ENCODE data around the gene RAD21L1. TPM values are rescaled to one million over a fixed set of nuclear protein-coding genes. Genes with fewer than 3 reads are reported as not detected.

RAD21L1 gene
- polyA plus RNA-seq, 1 donor from 2014 or later, result not detected

GRCh38 chr20:1296117-1296610, 70.3 kb downstream of the RAD21L1 start:
- no peak for TF ChIP-seq TAF1 (IDR thresholded peaks at IDR 0.05; ENCODE audit: low read depth)
- TF ChIP-seq MXI1 (conservative IDR thresholded peaks at IDR 0.05; ENCODE audit: poor library complexity, severe bottlenecking), result no peak
- no peak for TF ChIP-seq CTCF (IDR thresholded peaks at IDR 0.05; ENCODE audit: poor library complexity, severe bottlenecking)
- TF ChIP-seq EZH2 (IDR thresholded peaks at IDR 0.05; ENCODE audit: borderline replicate concordance, insufficient read depth, low read length, poor library complexity, severe bottlenecking), result no peak
- TF ChIP-seq REST (IDR thresholded peaks at IDR 0.05; ENCODE audit: borderline replicate concordance), result no peak
- no peak for TF ChIP-seq SMC3 (conservative IDR thresholded peaks at IDR 0.05; ENCODE audit: poor library complexity)
- TF ChIP-seq EP300 (conservative IDR thresholded peaks at IDR 0.05; ENCODE audit: poor library complexity, severe bottlenecking), result no peak
- TF ChIP-seq POLR2AphosphoS5 (IDR thresholded peaks at IDR 0.05), result no peak
- no peak for TF ChIP-seq RAD21 (conservative IDR thresholded peaks at IDR 0.05)
- H3K36me3 ChIP-seq (ENCODE audit: insufficient read depth, low read length), result no peaks in the 10 kb centered on the region
- no peaks in the 10 kb centered on the region for H3K9me3 ChIP-seq (ENCODE audit: low read length)
- no peaks in the 10 kb centered on the region for H3K79me2 ChIP-seq (replicated peaks; ENCODE audit: insufficient read depth, low read length)
- no peaks in the 10 kb centered on the region for H3K27me3 ChIP-seq (ENCODE audit: insufficient read depth, low read depth, low read length)
- no peak overlapping the region for H3K27ac ChIP-seq (ENCODE audit: low read length)
- no peak overlapping the region for H2AFZ ChIP-seq (ENCODE audit: low read depth, low read length)
- no peaks in the 10 kb centered on the region for H3K9me2 ChIP-seq (ENCODE audit: insufficient read depth, low read length)
- H3F3A ChIP-seq (ENCODE audit: insufficient read depth, low read length, poor library complexity, severe bottlenecking), result no peaks in the 10 kb centered on the region
- H3K9ac ChIP-seq (ENCODE audit: low read length), result no peak overlapping the region
- no peaks in the 10 kb centered on the region for H4K20me1 ChIP-seq (ENCODE audit: insufficient read depth)
- H3K4me2 ChIP-seq (ENCODE audit: low read length), result no peak overlapping the region
- no peak overlapping the region for H3K4me3 ChIP-seq (ENCODE audit: low read length)

GRCh38 chr20:1296922-1297321, 71.1 kb downstream of the RAD21L1 start:
- Histone ChIP-seq H3K36me3 (ENCODE audit: insufficient read depth, low read length) (no peaks in the 10 kb centered on the region), H3K9ac (ENCODE audit: low read length) (no peak overlapping the region)
- no peak for TF ChIP-seq POLR2AphosphoS5 (IDR thresholded peaks at IDR 0.05)

GRCh38 chr20:1297486-1297885, 71.6 kb downstream of the RAD21L1 start:
- Histone ChIP-seq H2AFZ (ENCODE audit: low read depth, low read length) (no peak overlapping the region), H3K4me2 (ENCODE audit: low read length) (no peak overlapping the region), H3K79me2 (replicated peaks; ENCODE audit: insufficient read depth, low read length) (no peaks in the 10 kb centered on the region), H3K4me3 (ENCODE audit: low read length) (no peak overlapping the region), H3K27ac (ENCODE audit: low read length) (no peak overlapping the region), H3K36me3 (ENCODE audit: insufficient read depth, low read length) (no peaks in the 10 kb centered on the region), H3K27me3 (ENCODE audit: insufficient read depth, low read depth, low read length) (no peaks in the 10 kb centered on the region), H3K9me2 (ENCODE audit: insufficient read depth, low read length) (no peaks in the 10 kb centered on the region), H3F3A (ENCODE audit: insufficient read depth, low read length, poor library complexity, severe bottlenecking) (no peaks in the 10 kb centered on the region), H3K9me3 (ENCODE audit: low read length) (no peaks in the 10 kb centered on the region), H3K9ac (ENCODE audit: low read length) (no peak overlapping the region), H4K20me1 (ENCODE audit: insufficient read depth) (no peaks in the 10 kb centered on the region)
- TF ChIP-seq EZH2 (IDR thresholded peaks at IDR 0.05; ENCODE audit: borderline replicate concordance, insufficient read depth, low read length, poor library complexity, severe bottlenecking) (no peak), RAD21 (conservative IDR thresholded peaks at IDR 0.05) (no peak), MXI1 (conservative IDR thresholded peaks at IDR 0.05; ENCODE audit: poor library complexity, severe bottlenecking) (no peak), EP300 (conservative IDR thresholded peaks at IDR 0.05; ENCODE audit: poor library complexity, severe bottlenecking) (no peak), TAF1 (IDR thresholded peaks at IDR 0.05; ENCODE audit: low read depth) (no peak), POLR2AphosphoS5 (IDR thresholded peaks at IDR 0.05) (no peak), SMC3 (conservative IDR thresholded peaks at IDR 0.05; ENCODE audit: poor library complexity) (no peak), REST (IDR thresholded peaks at IDR 0.05; ENCODE audit: borderline replicate concordance) (no peak), CTCF (IDR thresholded peaks at IDR 0.05; ENCODE audit: poor library complexity, severe bottlenecking) (no peak)

More at GRCh38 chr20:1296922-1297321, 71.1 kb downstream of the RAD21L1 start:
- Histone ChIP-seq H2AFZ (ENCODE audit: low read depth, low read length) (no peak overlapping the region), H3K79me2 (replicated peaks; ENCODE audit: insufficient read depth, low read length) (no peaks in the 10 kb centered on the region), H3K9me3 (ENCODE audit: low read length) (no peaks in the 10 kb centered on the region), H3K4me2 (ENCODE audit: low read length) (no peak overlapping the region), H3K27ac (ENCODE audit: low read length) (no peak overlapping the region), H3K9me2 (ENCODE audit: insufficient read depth, low read length) (no peaks in the 10 kb centered on the region), H4K20me1 (ENCODE audit: insufficient read depth) (no peaks in the 10 kb centered on the region), H3K4me3 (ENCODE audit: low read length) (no peak overlapping the region), H3F3A (ENCODE audit: insufficient read depth, low read length, poor library complexity, severe bottlenecking) (no peaks in the 10 kb centered on the region), H3K27me3 (ENCODE audit: insufficient read depth, low read depth, low read length) (no peaks in the 10 kb centered on the region)

All from neural cell (in vitro differentiated cells).